ENCODE measurements around the gene GHR. TPM values are rescaled to one million over a fixed set of nuclear protein-coding genes. Genes with fewer than 3 reads are reported as not detected.

The GHR gene
- total RNA-seq, 1 donor, result 4.3 TPM

- TF ChIP-seq CTCF (IDR thresholded peaks at IDR 0.05; ENCODE audit: insufficient read depth, low read length), result no peak
- H3K4me3 ChIP-seq (ENCODE audit: low read depth, low read length), result no peak overlapping the region
- DNase-seq (ENCODE audit: low read depth), result no peak
Measured at GRCh38 chr5:42419294-42419693, 3.9 kb upstream of the GHR start.

- DNase-seq (ENCODE audit: low read depth), result no peak
- peak overlapping the region; percentile 78 for H3K4me3 ChIP-seq (ENCODE audit: low read depth, low read length)
- TF ChIP-seq CTCF (IDR thresholded peaks at IDR 0.05; ENCODE audit: insufficient read depth, low read length), result no peak
Measured at GRCh38 chr5:42422656-42423280, 471 bp upstream of the GHR start.

- TF ChIP-seq CTCF (IDR thresholded peaks at IDR 0.05; ENCODE audit: insufficient read depth, low read length), result no peak
- H3K4me3 ChIP-seq (ENCODE audit: low read depth, low read length), result no peak overlapping the region
- DNase-seq (ENCODE audit: low read depth), result no peak
Measured at GRCh38 chr5:42426016-42426415, 2.8 kb downstream of the GHR start.

- no peak for TF ChIP-seq CTCF (IDR thresholded peaks at IDR 0.05; ENCODE audit: insufficient read depth, low read length)
- no peak overlapping the region for H3K4me3 ChIP-seq (ENCODE audit: low read depth, low read length)
- no peak for DNase-seq (ENCODE audit: low read depth)
Measured at GRCh38 chr5:42429694-42430093, 6.5 kb downstream of the GHR start.

- no peak overlapping the region for H3K4me3 ChIP-seq (ENCODE audit: low read depth, low read length)
- TF ChIP-seq CTCF (IDR thresholded peaks at IDR 0.05; ENCODE audit: insufficient read depth, low read length), result no peak
- no peak for DNase-seq (ENCODE audit: low read depth)
Measured at GRCh38 chr5:42434047-42434724, 10.9 kb downstream of the GHR start.

GRCh38 chr5:42436051-42436450 lies 12.8 kb downstream of the GHR start:
- H3K4me3 ChIP-seq (ENCODE audit: low read depth, low read length), result no peak overlapping the region
- TF ChIP-seq CTCF (IDR thresholded peaks at IDR 0.05; ENCODE audit: insufficient read depth, low read length), result no peak
- DNase-seq (ENCODE audit: low read depth), result no peak

All from fibroblast of the aortic adventitia (primary cell).